NCI-H1417 (cell line): ENCODE data around the gene SMPX.

ENCODE experiments used
- DNase-seq, 3 experiments: peaks; one replicate each; lab custom pipeline; 2025; lab: John Stamatoyannopoulos, UW

SMPX gene

DNA sequence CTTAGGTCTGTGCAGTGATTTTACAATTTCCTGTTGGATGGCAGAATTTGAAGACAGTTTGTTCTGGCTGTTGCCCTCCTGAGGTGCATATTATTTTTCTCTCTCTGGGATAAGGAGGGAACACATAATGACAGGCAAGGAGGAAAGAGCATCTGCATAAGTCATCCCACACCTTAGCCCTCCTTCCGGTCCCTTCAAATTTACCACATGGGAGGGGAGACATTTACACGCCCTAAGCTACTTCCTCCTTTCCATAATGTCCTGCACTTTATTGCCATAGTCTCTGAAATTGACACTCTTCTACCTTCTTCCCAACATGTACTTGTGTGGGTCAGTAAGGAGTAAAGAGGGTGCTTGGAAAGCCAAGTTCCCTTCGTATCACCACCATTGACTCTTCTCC is 13.9 kb downstream of the SMPX start:
- DNase-seq: no peak

GRCh38 chrX:21741869-21742701 is 15.8 kb downstream of the SMPX start:
- DNase-seq: peak in 2 of 3 experiments; percentile 40 to 82

- no peak for DNase-seq
Measured at GRCh38 chrX:21741364-21741763, 16.6 kb downstream of the SMPX start.

GRCh38 chrX:21740329-21741274 is 17.3 kb downstream of the SMPX start:
- peak in 2 of 3 experiments; percentile 41 to 77 for DNase-seq

- no peak for DNase-seq
Measured at GRCh38 chrX:21738950-21739287, 19.0 kb downstream of the SMPX start.

- peak; percentile 79 to 93 (median 82) for DNase-seq
Measured at GRCh38 chrX:21738210-21738949, 19.5 kb downstream of the SMPX start.

- no peak for DNase-seq
Measured at GRCh38 chrX:21735768-21736127, 22.2 kb downstream of the SMPX start.

DNA sequence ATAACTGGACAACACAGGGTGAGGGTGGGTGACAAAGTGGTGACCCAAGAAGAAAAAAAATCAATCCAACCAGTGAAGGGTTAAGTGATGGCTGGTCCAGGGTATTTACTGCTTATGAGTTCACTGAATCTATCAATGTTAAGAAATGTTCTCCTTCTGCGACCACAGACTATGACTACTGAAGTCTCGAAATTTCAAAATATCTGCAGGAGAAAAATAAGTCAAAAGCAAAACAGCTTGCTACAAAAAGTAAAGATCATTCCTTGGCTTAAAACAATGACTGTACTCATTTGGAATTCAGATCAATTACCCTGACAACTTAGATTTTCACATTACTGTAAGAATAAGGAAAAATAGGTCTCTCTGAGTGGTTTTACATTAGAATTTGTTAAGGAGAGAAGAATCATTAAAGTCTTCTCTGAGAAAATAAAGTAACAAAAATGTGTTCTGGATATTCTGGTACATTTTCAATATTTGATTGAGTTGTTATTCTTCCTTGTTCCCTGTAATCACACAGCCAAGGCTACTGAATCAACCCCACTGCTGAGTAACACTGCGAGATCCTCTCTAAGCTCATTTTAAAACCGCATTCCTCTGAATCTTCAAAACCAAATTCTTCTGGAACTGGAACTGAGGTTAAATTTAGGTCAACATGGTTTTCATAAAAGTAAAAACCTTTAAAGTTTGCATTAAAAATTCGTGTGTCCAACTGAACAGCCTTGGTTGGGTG is 22.7 kb downstream of the SMPX start:
- DNase-seq: no peak

GRCh38 chrX:21734175-21734574 is 23.7 kb downstream of the SMPX start:
- peak in 1 of 3 experiments; percentile 19 for DNase-seq

- no peak for DNase-seq
Measured at GRCh38 chrX:21733705-21734104, 24.2 kb downstream of the SMPX start.

GRCh38 chrX:21730026-21730425 is 27.9 kb downstream of the SMPX start:
- DNase-seq: no peak

DNA sequence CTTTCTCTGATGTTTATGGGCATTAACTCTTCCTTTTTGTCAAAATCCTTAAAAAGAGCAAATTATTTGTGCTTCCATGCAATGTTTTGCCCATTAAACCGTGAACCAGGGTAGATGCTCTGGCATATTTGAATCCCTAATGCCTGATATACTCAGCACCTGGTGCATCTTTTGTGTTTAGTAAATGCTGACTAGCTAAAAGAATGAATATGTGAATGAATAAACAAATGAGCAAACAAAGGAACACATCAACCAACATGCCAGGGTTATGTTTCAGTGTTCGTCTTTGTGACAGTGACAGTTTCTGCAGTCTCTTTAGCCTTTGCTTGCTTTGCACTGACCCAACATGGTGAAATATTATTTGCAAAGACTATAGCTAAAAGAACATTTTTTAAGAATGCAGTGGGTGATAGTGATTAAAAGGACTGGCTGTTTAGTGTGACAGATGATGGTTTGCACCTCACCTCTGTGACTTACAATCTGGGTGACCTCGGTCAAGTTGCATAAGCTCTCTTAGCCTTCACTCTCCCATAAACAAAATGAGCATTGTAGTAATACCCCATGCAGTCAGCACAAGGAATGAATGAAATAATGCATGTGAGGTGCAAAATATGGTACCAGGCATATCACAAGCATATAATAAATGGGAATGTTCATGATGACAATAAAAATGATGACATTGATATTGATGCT is 29.5 kb downstream of the SMPX start:
- DNase-seq: no peak

GRCh38 chrX:21725916-21726315 is 32.0 kb downstream of the SMPX start:
- no peak for DNase-seq

- DNase-seq: peak; percentile 35 to 82 (median 39)
Measured at GRCh38 chrX:21725496-21725895, 32.4 kb downstream of the SMPX start.

DNA sequence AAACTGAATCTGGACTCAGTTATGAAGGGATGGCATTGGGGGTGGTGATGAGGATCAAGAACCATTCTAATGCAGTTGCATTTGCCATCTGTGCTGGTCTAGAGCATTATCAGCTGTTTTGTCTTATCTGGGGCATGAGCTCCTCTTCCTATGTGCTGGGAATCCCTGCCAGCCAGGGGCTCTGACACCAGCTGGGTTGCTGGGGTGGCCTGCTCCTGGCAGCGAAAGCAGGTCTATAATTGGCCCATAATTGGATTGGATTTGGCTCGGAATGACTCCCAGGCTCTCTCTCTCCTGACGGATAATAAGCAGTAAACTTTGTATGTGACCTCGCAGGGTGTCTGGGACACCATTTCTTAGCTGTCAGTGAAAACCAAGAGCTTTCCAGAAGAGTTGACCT is 34.1 kb downstream of the SMPX start:
- DNase-seq: no peak

DNA sequence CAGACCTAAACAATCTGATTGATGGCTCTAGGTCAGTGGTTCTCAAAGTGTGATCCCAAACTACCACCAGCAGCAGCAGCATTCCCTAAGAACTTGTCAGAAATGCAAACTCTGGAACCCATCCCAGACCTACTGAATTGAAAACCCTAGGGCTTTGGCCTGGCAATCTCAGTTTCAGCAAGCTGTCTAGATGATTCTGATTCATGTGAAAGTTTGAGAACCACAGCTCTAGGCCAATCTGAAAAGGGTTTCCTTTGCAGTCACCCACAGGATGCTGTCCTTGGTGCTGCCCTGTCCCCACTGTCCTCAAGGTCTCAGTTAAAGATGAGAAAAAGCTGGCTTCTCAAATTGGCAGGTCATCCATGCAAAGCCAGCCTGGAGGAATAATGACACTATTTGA is 34.8 kb downstream of the SMPX start:
- DNase-seq: no peak

GRCh38 chrX:21721195-21721594 is 36.7 kb downstream of the SMPX start:
- DNase-seq: no peak

DNA sequence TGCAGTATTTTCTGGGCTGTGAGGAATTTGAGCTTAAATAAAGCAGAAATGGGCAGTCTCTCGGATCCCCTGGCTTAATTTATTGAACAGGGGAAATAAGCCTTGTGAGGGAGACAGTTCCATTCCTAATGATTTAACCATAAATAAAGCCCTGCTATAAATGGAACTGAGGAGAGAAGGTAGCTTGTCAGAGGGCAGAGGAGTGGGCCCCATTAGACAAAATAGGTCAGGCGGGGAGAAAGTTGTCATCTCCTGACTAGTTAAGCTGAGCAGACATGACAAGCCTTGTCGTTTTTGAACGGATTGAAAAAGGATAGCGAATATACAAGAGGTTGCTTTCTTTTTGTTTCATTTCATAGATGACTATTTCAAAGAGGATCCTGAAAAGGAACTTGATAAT is 39.3 kb downstream of the SMPX start:
- no peak for DNase-seq

- DNase-seq: no peak
Measured at GRCh38 chrX:21717802-21718201, 40.1 kb downstream of the SMPX start.

DNA sequence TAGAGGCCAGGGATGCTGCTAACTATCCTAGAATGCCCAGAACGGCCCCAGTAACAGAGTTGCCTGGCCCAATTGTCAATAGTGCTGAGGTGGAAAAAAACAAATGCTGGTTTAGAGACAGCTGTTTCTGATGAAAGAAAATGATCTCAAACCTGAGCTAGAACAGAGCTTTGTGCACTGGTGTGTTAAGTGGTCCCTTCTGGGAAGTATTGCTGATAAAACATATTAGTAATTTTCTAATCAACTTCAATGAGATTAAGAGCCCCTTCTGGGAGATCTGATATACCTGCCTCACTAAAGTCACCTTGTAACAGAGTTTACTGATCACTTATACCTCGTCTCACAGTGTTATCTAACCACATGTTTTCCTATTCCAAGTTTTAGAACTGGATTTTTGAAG is 42.1 kb downstream of the SMPX start:
- DNase-seq: no peak

DNA sequence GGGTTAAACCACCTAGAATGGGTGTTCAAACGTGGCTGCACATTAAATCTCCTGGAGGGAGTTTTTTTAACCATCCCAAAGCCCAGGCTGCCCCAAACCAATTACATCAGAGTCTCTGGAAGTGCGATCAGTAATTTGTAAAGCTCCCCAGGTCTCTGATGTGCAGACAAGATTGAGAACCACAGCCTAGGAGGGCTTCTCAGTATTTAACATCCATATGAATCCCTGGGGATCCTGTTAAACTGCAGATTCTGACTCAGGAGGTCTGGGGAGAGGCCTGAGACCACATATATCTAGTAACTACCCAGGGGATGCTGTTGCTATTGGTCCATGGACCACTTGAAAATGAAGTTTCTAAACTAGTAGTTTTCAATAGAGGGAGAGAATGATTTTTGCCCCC is 42.6 kb downstream of the SMPX start:
- no peak for DNase-seq
